PC-9 (cell line): Measurements from ENCODE around the gene DPEP3. TPM values are rescaled to one million over a fixed set of nuclear protein-coding genes. Genes with fewer than 3 reads are reported as not detected.
"Not testable (repeated sequence)": the region's sequence is repeated elsewhere in the genome, so short reads cannot be mapped to it uniquely, and the experiment has no call there.

Source experiments
- BruUV-seq: library from RNA; stranded (reverse); fragments of 400-500 nt; replicated peaks from 2 replicates; lab custom pipeline; 2021; lab: Mats Ljungman, UMichigan
- CTCF ChIA-PET: fragments of 300-600 bp; sonication (Branson Sonifier 250); formaldehyde crosslinking; loops from one replicate; lab custom pipeline; 2022; ENCODE audit warnings: antibody characterized with exemption; lab: Charles Lee
- POLR2A ChIA-PET: fragments of 300-600 bp; sonication (Branson Sonifier 250); formaldehyde crosslinking; loops from one replicate; lab custom pipeline; 2022; ENCODE audit warnings: antibody characterized with exemption; ENCODE audit not compliant: unreplicated experiment; lab: Charles Lee
- DNase-seq, 2 experiments: peaks; one replicate each; pipeline versions ENCODE4 v3.0.0 to v3.0.0-alpha.2; 2015 to 2022; ENCODE audit warnings: mixed read lengths in 1 of 2
- H2AFZ ChIP-seq: fragments of 200-600 bp; sonication (generic); 2 replicates; pipeline ENCODE4 v1.8.1; 2017; ENCODE audit warnings: antibody characterized with exemption
- H3F3A ChIP-seq: fragments of 200-600 bp; sonication (generic); 2 replicates; pipeline ENCODE4 v1.8.1; 2017; ENCODE audit warnings: antibody characterized with exemption, mild to moderate bottlenecking, low read depth; ENCODE audit not compliant: insufficient read depth
- H3K27ac ChIP-seq: fragments of 200-600 bp; sonication (generic); 2 replicates; pipeline ENCODE4 v1.6.1; 2016; ENCODE audit warnings: mixed run types
- H3K27me3 ChIP-seq: fragments of 200-600 bp; sonication (generic); 2 replicates; pipeline ENCODE4 v1.6.1; 2016; ENCODE audit warnings: low read depth, mixed run types; ENCODE audit not compliant: insufficient read depth
- H3K36me3 ChIP-seq: fragments of 200-600 bp; sonication (generic); 2 replicates; pipeline ENCODE4 v1.6.1; 2016; ENCODE audit warnings: low read depth, mixed run types
- H3K4me1 ChIP-seq: fragments of 200-600 bp; sonication (generic); replicated peaks from 2 replicates; pipeline ENCODE4 v1.6.1; 2016; ENCODE audit warnings: mixed run types; ENCODE audit not compliant: insufficient read depth
- H3K4me2 ChIP-seq: fragments of 200-600 bp; sonication (generic); 2 replicates; pipeline ENCODE4 v1.6.1; 2017; ENCODE audit warnings: mixed run types
- H3K4me3 ChIP-seq: fragments of 200-600 bp; sonication (generic); 2 replicates; pipeline ENCODE4 v1.6.1; 2016; ENCODE audit warnings: mixed run types
- H3K79me2 ChIP-seq: fragments of 200-600 bp; sonication (generic); 2 replicates; pipeline ENCODE4 v1.6.1; 2017; ENCODE audit warnings: low read depth, mixed run types
- H3K9me2 ChIP-seq: fragments of 200-600 bp; sonication (generic); 2 replicates; pipeline ENCODE4 v1.8.1; 2017; ENCODE audit warnings: mild to moderate bottlenecking; ENCODE audit not compliant: insufficient read depth
- H3K9me3 ChIP-seq: fragments of 200-600 bp; sonication (generic); 2 replicates; pipeline ENCODE4 v1.8.1; 2016; ENCODE audit warnings: low read depth; ENCODE audit not compliant: insufficient read depth
- H4K20me1 ChIP-seq: fragments of 200-600 bp; sonication (generic); 2 replicates; pipeline ENCODE4 v1.8.1; 2017; ENCODE audit not compliant: insufficient read depth
- CTCF ChIP-seq: fragments of 200-600 bp; sonication (generic); conservative IDR thresholded peaks from 2 replicates; pipeline ENCODE4 v1.6.1; 2017; ENCODE audit warnings: mixed run types, antibody characterized with exemption, mild to moderate bottlenecking, moderate library complexity
- EZH2 ChIP-seq: fragments of 200-600 bp; sonication (generic); IDR thresholded peaks from 2 replicates; pipeline ENCODE4 v1.8.0; 2017; ENCODE audit warnings: antibody characterized with exemption, low read depth
- intact Hi-C: fragments of 100-400 bp; cut with micrococcal nuclease; formaldehyde crosslinking; loops from one replicate; pipeline ENCODE4 v1.10.0; 2022; ENCODE audit not compliant: unreplicated experiment
- total RNA-seq: library from RNA; stranded (reverse); gene quantifications from 2 replicates; pipeline ENCODE4 v1.2.3, GENCODE V29; 2021

DPEP3 gene
- total RNA-seq, 1 experiment from 2014 or later = not detected

- ChIA-PET POLR2A (interaction anchor here (0.6 kb wide), 1 partner anchor 8 kb away, joined by 4 read pairs; no protein-coding TSS in a partner anchor), CTCF (no interaction called here)
- Histone ChIP-seq H3K9me2 (no peaks in the 10 kb centered on the region), H3K9me3 (no peaks in the 10 kb centered on the region), H3K4me3 (no peak overlapping the region), H3K27ac (no peak overlapping the region), H3K27me3 (no peaks in the 10 kb centered on the region), H3K79me2 (no peaks in the 10 kb centered on the region), H3K4me2 (no peak overlapping the region), H4K20me1 (no peaks in the 10 kb centered on the region), H3F3A (0 out of 2 replicates have a peak, but pooled peaks cover 4% of the 10 kb centered on the region), H2AFZ (no peak overlapping the region), H3K4me1 (0 out of 2 replicates have a peak, but pooled peaks cover 4% of the 10 kb centered on the region), H3K36me3 (no peaks in the 10 kb centered on the region)
- intact Hi-C loops = no loop called here
- no TSS peak for BruUV-seq
- no peak for TF ChIP-seq EZH2
- DNase-seq = no peak
These were observed 3.3 kb downstream of the DPEP3 start for GRCh38 chr16:67977005-67977404.

- no peaks in the 10 kb centered on the region for H4K20me1 ChIP-seq
- intact Hi-C loops = no loop called here
- H2AFZ ChIP-seq = no peak overlapping the region
- no peak overlapping the region for H3K4me2 ChIP-seq
- H3K4me1 ChIP-seq = 0 out of 2 replicates have a peak, but pooled peaks cover 4% of the 10 kb centered on the region
- BruUV-seq = no TSS peak
- H3K4me3 ChIP-seq = no peak overlapping the region
- H3K79me2 ChIP-seq = no peaks in the 10 kb centered on the region
- H3K9me3 ChIP-seq = no peaks in the 10 kb centered on the region
- no peaks in the 10 kb centered on the region for H3K9me2 ChIP-seq
- ChIA-PET POLR2A (no interaction called here), CTCF (no interaction called here)
- H3F3A ChIP-seq = 0 out of 2 replicates have a peak, but pooled peaks cover 4% of the 10 kb centered on the region
- no peaks in the 10 kb centered on the region for H3K36me3 ChIP-seq
- H3K27ac ChIP-seq = no peak overlapping the region
- no peak for TF ChIP-seq CTCF
- TF ChIP-seq EZH2 = no peak
- DNase-seq = no peak
- no peaks in the 10 kb centered on the region for H3K27me3 ChIP-seq
These were observed 4.1 kb downstream of the DPEP3 start for GRCh38 chr16:67976205-67976604.

GRCh38 chr16:67975321-67976105 is 4.8 kb downstream of the DPEP3 start:
- no TSS peak for BruUV-seq
- TF ChIP-seq CTCF (no peak), EZH2 (no peak)
- no peaks in the 10 kb centered on the region for H3K9me2 ChIP-seq
- DNase-seq = no peak
- CTCF ChIA-PET = no interaction called here
- H3K27me3 ChIP-seq = no peaks in the 10 kb centered on the region
- H3K9me3 ChIP-seq = no peaks in the 10 kb centered on the region
- H2AFZ ChIP-seq = no peak overlapping the region
- H3K27ac ChIP-seq = no peak overlapping the region
- H3K4me2 ChIP-seq = no peak overlapping the region
- no peaks in the 10 kb centered on the region for H3K36me3 ChIP-seq
- H3K4me1 ChIP-seq = 0 out of 2 replicates have a peak, but pooled peaks cover 4% of the 10 kb centered on the region
- intact Hi-C loops = no loop called here
- no peaks in the 10 kb centered on the region for H4K20me1 ChIP-seq
- H3K79me2 ChIP-seq = no peaks in the 10 kb centered on the region
- 0 out of 2 replicates have a peak, but pooled peaks cover 4% of the 10 kb centered on the region for H3F3A ChIP-seq
- no peak overlapping the region for H3K4me3 ChIP-seq
- POLR2A ChIA-PET = no interaction called here

- CTCF ChIA-PET, H3K4me3 ChIP-seq, H2AFZ ChIP-seq, POLR2A ChIA-PET, H3K4me2 ChIP-seq, intact Hi-C loops, H3K36me3 ChIP-seq, H3K27me3 ChIP-seq, H3K9me2 ChIP-seq, BruUV-seq, H3F3A ChIP-seq, H3K27ac ChIP-seq, H4K20me1 ChIP-seq, H3K79me2 ChIP-seq, H3K9me3 ChIP-seq, DNase-seq, H3K4me1 ChIP-seq: not testable (repeated sequence)
These were observed 8.0 kb downstream of the DPEP3 start for GRCh38 chr16:67972285-67972684.
